A549 (cell line): ENCODE measurements around the gene EHBP1. TPM values are rescaled to one million over a fixed set of nuclear protein-coding genes. Genes with fewer than 3 reads are reported as not detected.

Experiments used
- ATAC-seq, 2 experiments: fragments of 200-7000 bp in 1 of 2; fragments of >200 bp in 1 of 2; cut with Nextera tagmentation in 1 of 2; cut with Tn5 transposase in 1 of 2; 3 replicates each; pipeline versions ENCODE4 v1.8.0 to v1.9.1; 2018 to 2020; ENCODE audit warnings: mild to moderate bottlenecking in 1 of 2, moderate library complexity in 1 of 2
- CTCF ChIA-PET: fragments of 300-600 bp; sonication (Branson Sonifier 250); formaldehyde crosslinking; extraction: SDS; loops from one replicate; lab custom pipeline; 2021; ENCODE audit warnings: antibody characterized with exemption, inconsistent platforms; lab: Yijun Ruan, JAX
- POLR2A ChIA-PET: fragments of 350-600 bp; formaldehyde crosslinking; extraction: SDS; loops from one replicate; lab custom pipeline; 2021; ENCODE audit warnings: antibody characterized with exemption, inconsistent platforms; lab: Yijun Ruan, JAX
- DNase-seq, 2 experiments: peaks; one replicate each; pipeline versions ENCODE4 v3.0.0 to v3.0.0-alpha.2; 2011 to 2016; ENCODE audit warnings: low read depth in 1 of 2, low spot score in 1 of 2
- FAIRE-seq: peaks from 2 replicates; lab custom pipeline; 2011; peaks lifted over from hg19 to GRCh38; lab: Jason Lieb, UNC
- H3K27ac ChIP-seq, 2 experiments: fragments of >200 bp; sonication (Bioruptor Twin); formaldehyde crosslinking; 3 replicates each; pipeline ENCODE4 v1.5.1; 2016 to 2017
- H3K4me1 ChIP-seq: fragments of >200 bp; sonication (Bioruptor Twin); formaldehyde crosslinking; 3 replicates; pipeline ENCODE4 v1.6.1; 2016
- H3K4me2 ChIP-seq: fragments of >200 bp; sonication (Bioruptor Twin); formaldehyde crosslinking; 3 replicates; pipeline ENCODE4 v1.6.1; 2016
- H3K4me3 ChIP-seq: fragments of >200 bp; sonication (Bioruptor Twin); formaldehyde crosslinking; 3 replicates; pipeline ENCODE4 v1.5.1; 2016
- H3K9me3 ChIP-seq: fragments of >200 bp; sonication (Bioruptor Twin); formaldehyde crosslinking; 3 replicates; pipeline ENCODE4 v1.6.1; 2016
- BHLHE40 ChIP-seq: IDR thresholded peaks from 2 replicates; pipeline ENCODE4 v1.6.1; 2012; ENCODE audit warnings: low read depth, low read length, inconsistent platforms
- CBX8 ChIP-seq: fragments of 200-600 bp; sonication (generic); IDR thresholded peaks from 2 replicates; pipeline ENCODE4 v1.6.1; 2016
- CHD2 ChIP-seq: fragments of 150-350 bp; IDR thresholded peaks from 2 replicates; pipeline ENCODE4 v1.6.1; 2014; ENCODE audit warnings: low read length; ENCODE audit not compliant: partially characterized antibody
- EHMT2 ChIP-seq: fragments of 200-600 bp; sonication (generic); IDR thresholded peaks from 2 replicates; pipeline ENCODE4 v1.6.1; 2016; ENCODE audit warnings: antibody characterized with exemption, low read depth, mild to moderate bottlenecking, moderate library complexity
- ELK1 ChIP-seq: fragments of 150-350 bp; IDR thresholded peaks from 2 replicates; pipeline ENCODE4 v1.6.1; 2014; ENCODE audit warnings: low read depth, mild to moderate bottlenecking, low read length
- HOXB13 ChIP-seq: fragments of 250-450 bp; sonication (Bioruptor Pico); IDR thresholded peaks from 2 replicates; pipeline ENCODE4 v1.5.0; 2020; ENCODE audit warnings: low read depth, mild to moderate bottlenecking, moderate library complexity
- KDM5A ChIP-seq: fragments of 200-600 bp; sonication (generic); IDR thresholded peaks from 2 replicates; pipeline ENCODE4 v1.6.1; 2016; ENCODE audit warnings: antibody characterized with exemption, mild to moderate bottlenecking
- MAFK ChIP-seq: fragments of 450-650 bp; IDR thresholded peaks from 2 replicates; pipeline ENCODE4 v1.6.1; 2014; ENCODE audit not compliant: partially characterized antibody
- MAZ ChIP-seq: fragments of 150-350 bp; IDR thresholded peaks from 2 replicates; pipeline ENCODE4 v1.6.1; 2014; ENCODE audit warnings: antibody characterized with exemption, low read depth, low read length, borderline replicate concordance
- MYC ChIP-seq: IDR thresholded peaks from 2 replicates; pipeline ENCODE4 v1.6.1; 2012; ENCODE audit warnings: mild to moderate bottlenecking, inconsistent platforms, low read length, improper control_type of control experiment, borderline replicate concordance
- RARB ChIP-seq: fragments of 250-450 bp; sonication (Bioruptor Pico); IDR thresholded peaks from 2 replicates; pipeline ENCODE4 v1.8.0; 2021; ENCODE audit warnings: mild to moderate bottlenecking, moderate library complexity
- RCOR1 ChIP-seq: fragments of 150-350 bp; IDR thresholded peaks from 2 replicates; pipeline ENCODE4 v1.6.1; 2014; ENCODE audit warnings: antibody characterized with exemption, low read length, low read depth
- ZC3H11A ChIP-seq: fragments of 450-650 bp; IDR thresholded peaks from 2 replicates; pipeline ENCODE4 v1.6.1; 2014; ENCODE audit warnings: antibody characterized with exemption, mild to moderate bottlenecking
- WGBS: methylation state at CpG from one replicate; pipeline ENCODE4 v1.1.6; 2017; ENCODE audit errors: missing lambda C conversion rate; 5-methylcytosine and 5-hydroxymethylcytosine counted together
- polyA plus RNA-seq, 4 experiments: library from polyadenylated mRNA; depleted of rRNA in 3 of 4; stranded (reverse); fragments of >200 nt; fragmentation: RNase III in 1 of 4; extraction: RNeasy Plus Mini Kit Qiagen cat#74134 plus additional on column Dnase treatment in 1 of 4; gene quantifications; 2 replicates in 3 of 4; 3 replicates in 1 of 4; pipeline ENCODE4 v1.2.3, GENCODE V29; 2011 to 2017
- TF ChIP-seq, protein P1 (sequence below): fragments of >200 bp; sonication (Bioruptor Twin); formaldehyde crosslinking; IDR thresholded peaks from 3 replicates; pipeline ENCODE4 v1.5.1; 2016
- TF ChIP-seq, protein P2 (sequence below): fragments of 250-450 bp; sonication (Bioruptor Pico); IDR thresholded peaks from 2 replicates; pipeline ENCODE4 v1.5.0; 2021; ENCODE audit warnings: mild to moderate bottlenecking, moderate library complexity, borderline replicate concordance
- TF ChIP-seq, protein P3 (sequence below): fragments of 200-600 bp; sonication (generic); IDR thresholded peaks from 2 replicates; pipeline ENCODE4 v1.6.1; 2016; ENCODE audit warnings: antibody characterized with exemption, mild to moderate bottlenecking, moderate library complexity

EHBP1 gene
- polyA plus RNA-seq, 2 of the 4 experiments (the other 2 are of a cell fraction) = 65.7 to 204 TPM

GRCh38 chr2:62792408-62792807 lies 86.9 kb downstream of the EHBP1 start:
- Histone ChIP-seq H3K27ac (no peak overlapping the region; a peak in 1 of 6 replicates), H3K4me2 (no peak overlapping the region), H3K4me3 (no peak overlapping the region), H3K9me3 (no peaks in the 10 kb centered on the region), H3K4me1 (peaks cover 91% of the 10 kb centered on the region)
- ATAC-seq = no peak
- FAIRE-seq = peak; percentile 54
- POLR2A ChIA-PET = no interaction called here
- DNase-seq = no peak
- CTCF ChIA-PET = no interaction called here
- WGBS = 76% methylated on average over 2 of the region's 2 CpGs
- TF ChIP-seq MAFK = peak; percentile 71
- no peak for TF ChIP-seq RCOR1

GRCh38 chr2:62793213-62793612 lies 87.7 kb downstream of the EHBP1 start:
- Histone ChIP-seq H3K9me3 (no peaks in the 10 kb centered on the region), H3K4me3 (no peak overlapping the region), H3K4me2 (peak overlapping the region; percentile 63), H3K27ac (no peak overlapping the region), H3K4me1 (peaks cover 82% of the 10 kb centered on the region)
- no peak for TF ChIP-seq CBX8
- no peak for TF ChIP-seq MAZ
- TF ChIP-seq BHLHE40 = no peak
- TF ChIP-seq, protein P1, sequence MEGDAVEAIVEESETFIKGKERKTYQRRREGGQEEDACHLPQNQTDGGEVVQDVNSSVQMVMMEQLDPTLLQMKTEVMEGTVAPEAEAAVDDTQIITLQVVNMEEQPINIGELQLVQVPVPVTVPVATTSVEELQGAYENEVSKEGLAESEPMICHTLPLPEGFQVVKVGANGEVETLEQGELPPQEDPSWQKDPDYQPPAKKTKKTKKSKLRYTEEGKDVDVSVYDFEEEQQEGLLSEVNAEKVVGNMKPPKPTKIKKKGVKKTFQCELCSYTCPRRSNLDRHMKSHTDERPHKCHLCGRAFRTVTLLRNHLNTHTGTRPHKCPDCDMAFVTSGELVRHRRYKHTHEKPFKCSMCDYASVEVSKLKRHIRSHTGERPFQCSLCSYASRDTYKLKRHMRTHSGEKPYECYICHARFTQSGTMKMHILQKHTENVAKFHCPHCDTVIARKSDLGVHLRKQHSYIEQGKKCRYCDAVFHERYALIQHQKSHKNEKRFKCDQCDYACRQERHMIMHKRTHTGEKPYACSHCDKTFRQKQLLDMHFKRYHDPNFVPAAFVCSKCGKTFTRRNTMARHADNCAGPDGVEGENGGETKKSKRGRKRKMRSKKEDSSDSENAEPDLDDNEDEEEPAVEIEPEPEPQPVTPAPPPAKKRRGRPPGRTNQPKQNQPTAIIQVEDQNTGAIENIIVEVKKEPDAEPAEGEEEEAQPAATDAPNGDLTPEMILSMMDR = no peak
- no peak for TF ChIP-seq KDM5A
- TF ChIP-seq, protein P2, sequence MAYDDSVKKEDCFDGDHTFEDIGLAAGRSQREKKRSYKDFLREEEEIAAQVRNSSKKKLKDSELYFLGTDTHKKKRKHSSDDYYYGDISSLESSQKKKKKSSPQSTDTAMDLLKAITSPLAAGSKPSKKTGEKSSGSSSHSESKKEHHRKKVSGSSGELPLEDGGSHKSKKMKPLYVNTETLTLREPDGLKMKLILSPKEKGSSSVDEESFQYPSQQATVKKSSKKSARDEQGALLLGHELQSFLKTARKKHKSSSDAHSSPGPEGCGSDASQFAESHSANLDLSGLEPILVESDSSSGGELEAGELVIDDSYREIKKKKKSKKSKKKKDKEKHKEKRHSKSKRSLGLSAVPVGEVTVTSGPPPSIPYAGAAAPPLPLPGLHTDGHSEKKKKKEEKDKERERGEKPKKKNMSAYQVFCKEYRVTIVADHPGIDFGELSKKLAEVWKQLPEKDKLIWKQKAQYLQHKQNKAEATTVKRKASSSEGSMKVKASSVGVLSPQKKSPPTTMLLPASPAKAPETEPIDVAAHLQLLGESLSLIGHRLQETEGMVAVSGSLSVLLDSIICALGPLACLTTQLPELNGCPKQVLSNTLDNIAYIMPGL (CRISPR knock-in tag) = no peak
- no peak for TF ChIP-seq HOXB13 (CRISPR knock-in tag)
- TF ChIP-seq MYC = no peak
- TF ChIP-seq, protein P3, sequence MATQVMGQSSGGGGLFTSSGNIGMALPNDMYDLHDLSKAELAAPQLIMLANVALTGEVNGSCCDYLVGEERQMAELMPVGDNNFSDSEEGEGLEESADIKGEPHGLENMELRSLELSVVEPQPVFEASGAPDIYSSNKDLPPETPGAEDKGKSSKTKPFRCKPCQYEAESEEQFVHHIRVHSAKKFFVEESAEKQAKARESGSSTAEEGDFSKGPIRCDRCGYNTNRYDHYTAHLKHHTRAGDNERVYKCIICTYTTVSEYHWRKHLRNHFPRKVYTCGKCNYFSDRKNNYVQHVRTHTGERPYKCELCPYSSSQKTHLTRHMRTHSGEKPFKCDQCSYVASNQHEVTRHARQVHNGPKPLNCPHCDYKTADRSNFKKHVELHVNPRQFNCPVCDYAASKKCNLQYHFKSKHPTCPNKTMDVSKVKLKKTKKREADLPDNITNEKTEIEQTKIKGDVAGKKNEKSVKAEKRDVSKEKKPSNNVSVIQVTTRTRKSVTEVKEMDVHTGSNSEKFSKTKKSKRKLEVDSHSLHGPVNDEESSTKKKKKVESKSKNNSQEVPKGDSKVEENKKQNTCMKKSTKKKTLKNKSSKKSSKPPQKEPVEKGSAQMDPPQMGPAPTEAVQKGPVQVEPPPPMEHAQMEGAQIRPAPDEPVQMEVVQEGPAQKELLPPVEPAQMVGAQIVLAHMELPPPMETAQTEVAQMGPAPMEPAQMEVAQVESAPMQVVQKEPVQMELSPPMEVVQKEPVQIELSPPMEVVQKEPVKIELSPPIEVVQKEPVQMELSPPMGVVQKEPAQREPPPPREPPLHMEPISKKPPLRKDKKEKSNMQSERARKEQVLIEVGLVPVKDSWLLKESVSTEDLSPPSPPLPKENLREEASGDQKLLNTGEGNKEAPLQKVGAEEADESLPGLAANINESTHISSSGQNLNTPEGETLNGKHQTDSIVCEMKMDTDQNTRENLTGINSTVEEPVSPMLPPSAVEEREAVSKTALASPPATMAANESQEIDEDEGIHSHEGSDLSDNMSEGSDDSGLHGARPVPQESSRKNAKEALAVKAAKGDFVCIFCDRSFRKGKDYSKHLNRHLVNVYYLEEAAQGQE = no peak
- TF ChIP-seq EHMT2 = no peak
- no peak for TF ChIP-seq CHD2
- no peak for TF ChIP-seq RARB (CRISPR knock-in tag)
- TF ChIP-seq ZC3H11A = no peak
- TF ChIP-seq ELK1 = no peak
- FAIRE-seq (no peak), ATAC-seq (no peak), DNase-seq (no peak)
- ChIA-PET CTCF (no interaction called here), POLR2A (no interaction called here)
- 80% methylated on average over 2 of the region's 2 CpGs for WGBS
